GM18861 (cell line): Measurements from ENCODE around the gene POU3F1.
"Not testable (repeated sequence)": the region's sequence is repeated elsewhere in the genome, so short reads cannot be mapped to it uniquely, and the experiment has no call there.

Experiments
- ATAC-seq: cut with Tn5 transposase; IDR thresholded peaks from one replicate; pipeline ENCODE4 v1.9.1; 2021; ENCODE audit not compliant: unreplicated experiment

Gene POU3F1

GRCh38 chr1:38050397-38051078, 3.9 kb upstream of the POU3F1 start:
- no peak for ATAC-seq

- ATAC-seq, result no peak
These were observed 1.1 kb upstream of the POU3F1 start for GRCh38 chr1:38047603-38048141.

- ATAC-seq, result no peak
These were observed 450 bp upstream of the POU3F1 start for GRCh38 chr1:38046884-38047602.

- no peak for ATAC-seq
These were observed 926 bp downstream of the POU3F1 start for GRCh38 chr1:38045401-38046332.

GRCh38 chr1:38044221-38045215, 2.1 kb downstream of the POU3F1 start:
- ATAC-seq, result no peak

GRCh38 chr1:38043036-38043747, 3.4 kb downstream of the POU3F1 start:
- ATAC-seq, result no peak

GRCh38 chr1:38041936-38042834, 4.4 kb downstream of the POU3F1 start:
- ATAC-seq, result no peak

GRCh38 chr1:38039331-38040088, 7.1 kb downstream of the POU3F1 start:
- no peak for ATAC-seq

- ATAC-seq, result no peak
These were observed 7.7 kb downstream of the POU3F1 start for GRCh38 chr1:38038861-38039260.

GRCh38 chr1:38037221-38037939, 9.2 kb downstream of the POU3F1 start:
- no peak for ATAC-seq

- no peak for ATAC-seq
These were observed 11.7 kb downstream of the POU3F1 start for GRCh38 chr1:38034871-38035270.

GRCh38 chr1:38032992-38033391, 13.6 kb downstream of the POU3F1 start:
- not testable (repeated sequence) for ATAC-seq

GRCh38 chr1:38031513-38031866, 15.1 kb downstream of the POU3F1 start:
- ATAC-seq, result no peak

- no peak for ATAC-seq
These were observed 15.7 kb downstream of the POU3F1 start for GRCh38 chr1:38030596-38031512.

GRCh38 chr1:38029685-38030511, 16.7 kb downstream of the POU3F1 start:
- no peak for ATAC-seq
